ENCODE results near the gene LTB.

Gene LTB

GRCh38 chr6:31582230-31582643 is at the start of gene LTB:
LTB (minus strand) TSS chr6:31582424; CDS start chr6:31582417, 7 bp downstream.
- no peak for DNase-seq

- no peak for DNase-seq
Measured at GRCh38 chr6:31631681-31632278, 49.6 kb upstream of the LTB start.

GRCh38 chr6:31631209-31631608 is 49.0 kb upstream of the LTB start:
- DNase-seq, result no peak

GRCh38 chr6:31630177-31630934 is 48.1 kb upstream of the LTB start:
- no peak for DNase-seq

GRCh38 chr6:31629014-31629413 is 46.8 kb upstream of the LTB start:
- no peak for DNase-seq

- DNase-seq, result no peak
Measured at GRCh38 chr6:31627690-31628287, 45.6 kb upstream of the LTB start.

GRCh38 chr6:31626952-31627351 is 44.7 kb upstream of the LTB start:
- no peak for DNase-seq

- DNase-seq, result no peak
Measured at GRCh38 chr6:31624070-31624469, 41.8 kb upstream of the LTB start.

- DNase-seq, result no peak
Measured at GRCh38 chr6:31622684-31623091, 40.5 kb upstream of the LTB start.

GRCh38 chr6:31621991-31622390 is 39.8 kb upstream of the LTB start:
- no peak for DNase-seq

- DNase-seq, result no peak
Measured at GRCh38 chr6:31621320-31621939, 39.2 kb upstream of the LTB start.

GRCh38 chr6:31620586-31621319 is 38.5 kb upstream of the LTB start, which contains the start of gene PRRC2A:
PRRC2A (plus strand) TSS chr6:31620715; CDS start chr6:31622790, 2,075 bp downstream.
- peak; percentile 84 for DNase-seq

GRCh38 chr6:31619805-31620585 is 37.8 kb upstream of the LTB start:
- DNase-seq, result peak; percentile 99

- DNase-seq, result no peak
Measured at GRCh38 chr6:31617010-31617409, 34.8 kb upstream of the LTB start.

- DNase-seq, result no peak
Measured at GRCh38 chr6:31615748-31616147, 33.5 kb upstream of the LTB start.

- no peak for DNase-seq
Measured at GRCh38 chr6:31614684-31615578, 32.7 kb upstream of the LTB start, which contains the start of gene AIF1. AIF1 (plus strand) TSS chr6:31615234; CDS start chr6:31615330, 96 bp downstream.

GRCh38 chr6:31614075-31614619 is 31.9 kb upstream of the LTB start:
- no peak for DNase-seq

GRCh38 chr6:31610968-31611367 is 28.7 kb upstream of the LTB start:
- no peak for DNase-seq

GRCh38 chr6:31609519-31610406 is 27.5 kb upstream of the LTB start:
- no peak for DNase-seq

All from NCI-H2029 (cell line).